ENCODE results near the gene TM4SF18.

DNA sequence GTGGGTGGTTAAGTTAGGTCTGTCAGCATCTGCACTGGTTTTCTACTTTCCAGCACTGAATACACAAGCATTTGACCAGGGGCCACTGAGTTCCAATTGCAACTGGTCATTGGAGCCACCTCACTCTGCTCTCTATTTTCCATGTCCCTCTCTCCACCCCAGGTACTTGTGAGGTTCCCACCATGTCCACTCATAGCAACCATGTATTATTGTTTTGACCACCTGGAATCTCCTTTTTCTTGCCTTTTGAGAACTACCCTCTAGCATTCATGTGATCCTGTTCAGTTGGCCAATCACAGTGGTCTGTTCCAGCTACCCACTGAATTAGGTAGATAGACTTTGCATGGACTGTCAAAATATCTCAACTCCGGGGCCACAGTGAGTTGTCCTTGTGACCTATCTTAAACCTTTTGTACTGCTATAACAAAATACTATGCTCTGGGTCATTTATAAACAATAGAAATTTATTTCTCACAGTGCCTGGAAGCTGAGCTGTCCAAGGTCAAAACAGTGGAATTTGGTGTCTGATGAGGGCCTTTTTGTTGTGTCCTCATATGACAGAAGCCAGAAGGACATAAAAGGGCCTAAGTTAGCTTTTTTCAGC lies 20.2 kb upstream of the TM4SF18 start:
- TF ChIP-seq EZH2 (IDR thresholded peaks at IDR 0.05), result no peak
- no peak for TF ChIP-seq POLR2AphosphoS5 (IDR thresholded peaks at IDR 0.05; ENCODE audit: borderline replicate concordance, low read depth, low read length)
